GM12878 (cell line): ENCODE measurements around the gene FARS2. TPM values are rescaled to one million over a fixed set of nuclear protein-coding genes. Genes with fewer than 3 reads are reported as not detected.

Experiments
- ATAC-seq: fragments of 200-7000 bp; cut with Tn5 transposase; 3 replicates; pipeline ENCODE4 v1.9.1; 2020; ENCODE audit warnings: mild to moderate bottlenecking, moderate library complexity
- BruUV-seq: library from RNA; stranded (reverse); fragments of 400-500 nt; replicated peaks from 2 replicates; lab custom pipeline; 2021; lab: Mats Ljungman, UMichigan
- CTCF ChIA-PET: fragments of 300-600 bp; sonication (Branson Sonifier 250); formaldehyde crosslinking; extraction: SDS; loops from one replicate; lab custom pipeline; 2021; ENCODE audit warnings: inconsistent platforms; lab: Yijun Ruan, JAX
- POLR2A ChIA-PET: fragments of 350-600 bp; formaldehyde crosslinking; extraction: SDS; loops from one replicate; lab custom pipeline; 2021; ENCODE audit warnings: inconsistent platforms; lab: Charles Lee
- RAD21 ChIA-PET: fragments of 300-600 bp; sonication (Branson Sonifier 250); formaldehyde crosslinking; loops from one replicate; lab custom pipeline; 2023; ENCODE audit warnings: antibody characterized with exemption; ENCODE audit not compliant: unreplicated experiment; lab: Charles Lee
- SMC1A ChIA-PET: fragments of 300-600 bp; sonication (Branson Sonifier 250); formaldehyde crosslinking; loops from one replicate; lab custom pipeline; 2023; ENCODE audit not compliant: unreplicated experiment, uncharacterized antibody; lab: Charles Lee
- DNase-seq: peaks from one replicate; pipeline ENCODE4 v3.0.0-alpha.2; 2011; ENCODE audit warnings: low read depth, low spot score
- FAIRE-seq: peaks from 3 replicates; lab custom pipeline; 2011; peaks lifted over from hg19 to GRCh38; lab: Jason Lieb, UNC
- H2AFZ ChIP-seq: 2 replicates; pipeline ENCODE4 v1.6.0; 2011; ENCODE audit warnings: low read depth, low read length, control low read depth; ENCODE audit not compliant: control insufficient read depth
- H3K27ac ChIP-seq: 2 replicates; pipeline ENCODE4 v1.5.1; 2011; ENCODE audit warnings: control low read depth; ENCODE audit not compliant: control insufficient read depth, insufficient read depth
- H3K27me3 ChIP-seq, 2 experiments: replicated peaks in 1 of 2; 2 replicates each; pipeline versions ENCODE4 v1.6.0 to v1.6.1; 2011; ENCODE audit warnings: low read length in 1 of 2; ENCODE audit not compliant: control insufficient read depth in 2 of 2, insufficient read depth in 2 of 2
- H3K36me3 ChIP-seq, 2 experiments: 2 replicates each; pipeline ENCODE4 v1.5.1; 2011; ENCODE audit warnings: low read length in 1 of 2; ENCODE audit not compliant: control insufficient read depth in 2 of 2, insufficient read depth in 2 of 2
- H3K4me1 ChIP-seq: 2 replicates; pipeline ENCODE4 v1.6.1; 2011; ENCODE audit warnings: mild to moderate bottlenecking, low read length, moderate library complexity, mixed read lengths; ENCODE audit not compliant: control insufficient read depth, insufficient read depth
- H3K4me2 ChIP-seq: 2 replicates; pipeline ENCODE4 v1.6.0; 2011; ENCODE audit warnings: control low read depth; ENCODE audit not compliant: control insufficient read depth, insufficient read depth
- H3K4me3 ChIP-seq: fragments of 200-600 bp; sonication (generic); 2 replicates; pipeline ENCODE4 v1.5.1; 2016
- H3K79me2 ChIP-seq: 2 replicates; pipeline ENCODE4 v1.6.0; 2011; ENCODE audit warnings: low read length; ENCODE audit not compliant: control insufficient read depth, insufficient read depth
- H3K9ac ChIP-seq: 2 replicates; pipeline ENCODE4 v1.8.0; 2011; ENCODE audit warnings: low read length, control low read depth, mixed read lengths; ENCODE audit not compliant: control insufficient read depth, insufficient read depth
- H3K9me3 ChIP-seq: replicated peaks from 3 replicates; pipeline ENCODE4 v1.5.1; 2011; ENCODE audit warnings: mild to moderate bottlenecking, low read length; ENCODE audit not compliant: control insufficient read depth, insufficient read depth
- H4K20me1 ChIP-seq: 2 replicates; pipeline ENCODE4 v1.6.0; 2011; ENCODE audit not compliant: control insufficient read depth, insufficient read depth
- BACH1 ChIP-seq: fragments of 450-650 bp; IDR thresholded peaks from 2 replicates; pipeline ENCODE4 v1.6.1; 2017; ENCODE audit warnings: mild to moderate bottlenecking, borderline replicate concordance
- CEBPB ChIP-seq, 2 experiments: fragments of 150-350 bp in 1 of 2; IDR thresholded peaks; 2 replicates each; pipeline ENCODE4 v1.6.1; 2012 to 2014; ENCODE audit warnings: low read depth in 2 of 2, low read length in 2 of 2, borderline replicate concordance in 1 of 2, inconsistent platforms in 1 of 2
- CHD4 ChIP-seq: fragments of 200-600 bp; sonication (generic); IDR thresholded peaks from 2 replicates; pipeline ENCODE4 v1.6.1; 2016; ENCODE audit warnings: mild to moderate bottlenecking
- HDAC6 ChIP-seq: fragments of 200-600 bp; sonication (generic); IDR thresholded peaks from one replicate; pipeline ENCODE4 v1.8.0; 2017; ENCODE audit warnings: antibody characterized with exemption; ENCODE audit not compliant: unreplicated experiment
- JUNB ChIP-seq: IDR thresholded peaks from 2 replicates; pipeline ENCODE4 v1.6.1; 2016; ENCODE audit warnings: antibody characterized with exemption, mild to moderate bottlenecking
- KDM1A ChIP-seq: fragments of 200-600 bp; sonication (generic); IDR thresholded peaks from 2 replicates; pipeline ENCODE4 v1.6.1; 2016; ENCODE audit warnings: borderline replicate concordance
- NFXL1 ChIP-seq: fragments of 450-650 bp; IDR thresholded peaks from 2 replicates; pipeline ENCODE4 v1.6.1; 2017; ENCODE audit warnings: antibody characterized with exemption, mild to moderate bottlenecking, borderline replicate concordance
- NFYB ChIP-seq: IDR thresholded peaks from 2 replicates; pipeline ENCODE4 v1.6.1; 2011; ENCODE audit warnings: low read depth, mild to moderate bottlenecking, low read length, improper control_type of control experiment, moderate library complexity; ENCODE audit not compliant: insufficient read depth
- PAX5 ChIP-seq: IDR thresholded peaks from 2 replicates; pipeline ENCODE4 v1.6.1; 2011; ENCODE audit warnings: low read depth, low read length, borderline replicate concordance
- PBX3 ChIP-seq: IDR thresholded peaks from 2 replicates; pipeline ENCODE4 v1.6.1; 2011; ENCODE audit warnings: mild to moderate bottlenecking, low read depth, low read length, moderate library complexity; ENCODE audit not compliant: insufficient replicate concordance
- RCOR1 ChIP-seq: conservative IDR thresholded peaks from 2 replicates; pipeline ENCODE4 v1.6.1; 2012; ENCODE audit warnings: low read depth, low read length, improper control_type of control experiment
- RUNX3 ChIP-seq: IDR thresholded peaks from 2 replicates; pipeline ENCODE4 v1.6.1; 2012; ENCODE audit warnings: low read length, inconsistent platforms
- SIN3A ChIP-seq: IDR thresholded peaks from 2 replicates; pipeline ENCODE4 v1.6.1; 2012; ENCODE audit warnings: low read depth, low read length, improper control_type of control experiment
- STAT1 ChIP-seq: fragments of 450-650 bp; conservative IDR thresholded peaks from 2 replicates; pipeline ENCODE4 v1.6.1; 2014; ENCODE audit warnings: antibody characterized with exemption, mild to moderate bottlenecking
- SUPT20H ChIP-seq: IDR thresholded peaks from 2 replicates; pipeline ENCODE4 v1.6.1; 2011; ENCODE audit warnings: low read depth, mild to moderate bottlenecking, low read length, moderate library complexity, borderline replicate concordance; ENCODE audit not compliant: control insufficient read depth
- USF2 ChIP-seq: IDR thresholded peaks from 2 replicates; pipeline ENCODE4 v1.6.1; 2011; ENCODE audit warnings: low read depth, low read length, improper control_type of control experiment, borderline replicate concordance
- ZBED1 ChIP-seq: IDR thresholded peaks from 2 replicates; pipeline ENCODE4 v1.6.1; 2016; ENCODE audit warnings: borderline replicate concordance
- ZNF207 ChIP-seq: fragments of 450-650 bp; IDR thresholded peaks from 2 replicates; pipeline ENCODE4 v1.6.1; 2014; ENCODE audit warnings: antibody characterized with exemption, mild to moderate bottlenecking, borderline replicate concordance
- WGBS: methylation state at CpG from one replicate; pipeline ENCODE4 v1.1.6; 2016; ENCODE audit warnings: low lambda C conversion rate; ENCODE audit not compliant: insufficient replicate concordance, insufficient coverage; ENCODE audit errors: missing lambda C conversion rate; 5-methylcytosine and 5-hydroxymethylcytosine counted together
- in situ Hi-C: fragments of 300-500 bp; cut with MboI; formaldehyde crosslinking; loops from 9 replicates; pipeline ENCODE4 v1.14.3; 2018; ENCODE audit warnings: mixed read lengths
- intact Hi-C: fragments of 100-400 bp; cut with micrococcal nuclease; formaldehyde crosslinking; loops from one replicate; pipeline ENCODE4 v1.14.2; 2022; ENCODE audit not compliant: unreplicated experiment
- polyA plus RNA-seq, 11 experiments: library from polyadenylated mRNA; depleted of rRNA in 4 of 11; unstranded in 6 of 11; stranded (reverse) in 5 of 11; fragments of >200 nt; fragmentation: Nextera tagmentation in 4 of 11; fragmentation: Illumina TruSeq in 1 of 11; extraction: Ambion mirVana in 4 of 11; extraction: Trizol in 1 of 11; gene quantifications; 1 replicate in 1 of 11; 2 replicates in 10 of 11; pipeline versions ENCODE4 v1.2.1 to v1.2.3, GENCODE V29; 2011 to 2016; ENCODE audit warnings: inconsistent platforms in 2 of 11, missing spikeins in 2 of 11, low read depth in 1 of 11
- total RNA-seq, 4 experiments: library from RNA; depleted of rRNA in 3 of 4; stranded (reverse); fragments of >200 nt in 3 of 4; fragmentation: Illumina TruSeq in 1 of 4; extraction: Trizol in 1 of 4; gene quantifications; 2 replicates each; pipeline versions ENCODE4 v1.2.1 to v1.2.3, GENCODE V29; 2013 to 2021

Gene FARS2
- total and polyA plus RNA-seq, 10 of the 15 experiments (the other 5 are each of a cell fraction or from before 2014, with no cell fraction given), result 16.8 to 46.7 (median 25.6) TPM

GRCh38 chr6:5230081-5230480 lies 31.2 kb upstream of the FARS2 start (continued):
- TF ChIP-seq USF2 (no peak), HDAC6 (no peak), ZBED1 (no peak), RCOR1 (no peak), ZNF207 (no peak)

GRCh38 chr6:5231289-5231688 lies 30.0 kb upstream of the FARS2 start:
- H3K4me1 ChIP-seq, result peaks cover 20% of the 10 kb centered on the region
- ChIA-PET POLR2A (no interaction called here), SMC1A (interaction anchor here (0.7 to 1.5 kb wide), 3 partner anchors 11 to 35 kb away, joined by 3 to 6 read pairs (median 3); no protein-coding TSS in a partner anchor), RAD21 (no interaction called here), CTCF (interaction anchor here (1.1 to 2.1 kb wide), 3 partner anchors 17 to 71 kb away, joined by 3 to 7 read pairs (median 6); no protein-coding TSS in a partner anchor)
- no peak overlapping the region for H3K27ac ChIP-seq
- no peaks in the 10 kb centered on the region for H3K9me3 ChIP-seq
- H3K79me2 ChIP-seq, result no peaks in the 10 kb centered on the region
- no peaks in the 10 kb centered on the region for H3K36me3 ChIP-seq
- no peaks in the 10 kb centered on the region for H4K20me1 ChIP-seq
- H3K27me3 ChIP-seq, result no peaks in the 10 kb centered on the region
- no peak overlapping the region for H2AFZ ChIP-seq
- in situ Hi-C loops, result no loop called here
- WGBS, result 56% methylated on average over 2 of the region's 2 CpGs
- BruUV-seq, result no TSS peak
- H3K4me2 ChIP-seq, result no peak overlapping the region
- TF ChIP-seq NFXL1 (no peak), RUNX3 (no peak), NFYB (no peak), SIN3A (no peak), USF2 (no peak), BACH1 (no peak), CHD4 (no peak), KDM1A (no peak), SUPT20H (no peak), JUNB (no peak), PAX5 (no peak), PBX3 (no peak), CEBPB (IDR thresholded peaks at IDR 0.05; ENCODE audit: borderline replicate concordance in 1 of 2, low read depth in 2 of 2, low read length in 2 of 2) (no peak), STAT1 (no peak)
- no peak for FAIRE-seq
- H3K4me3 ChIP-seq, result no peak overlapping the region
- no peak overlapping the region for H3K9ac ChIP-seq
- no peak for DNase-seq
- intact Hi-C loops, result no loop called here
- ATAC-seq, result no peak
